ENCODE results near the gene ZNF154. TPM values are rescaled to one million over a fixed set of nuclear protein-coding genes. Genes with fewer than 3 reads are reported as not detected.

Gene ZNF154
- total and polyA plus RNA-seq, 2 experiments from 2014 or later, result 11.1 to 20.1 TPM

DNA sequence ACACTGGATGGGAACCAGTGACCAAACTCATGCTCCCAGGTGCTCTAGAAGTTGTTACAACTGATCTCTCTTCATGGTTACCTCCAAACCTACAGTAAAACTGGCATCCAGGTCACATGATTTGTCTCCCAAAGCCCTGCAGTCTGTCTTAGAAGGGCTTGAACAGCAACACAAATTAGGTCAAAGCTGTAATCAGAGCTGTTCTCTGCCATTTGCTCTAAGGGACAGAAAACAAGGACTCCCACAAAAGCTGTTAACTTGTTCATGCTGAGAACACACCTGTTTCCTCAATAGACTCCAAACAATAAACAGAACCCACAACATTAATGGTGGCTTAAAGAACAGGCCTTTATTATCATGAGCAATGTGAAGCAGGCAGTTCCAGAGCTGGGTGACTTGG, 10.4 kb upstream of the ZNF154 start:
- no peak overlapping the region for H3K4me3 ChIP-seq
- no peak for DNase-seq (ENCODE audit: low read depth in 1 of 2, low spot score in 1 of 2)
- TF ChIP-seq, protein P1, sequence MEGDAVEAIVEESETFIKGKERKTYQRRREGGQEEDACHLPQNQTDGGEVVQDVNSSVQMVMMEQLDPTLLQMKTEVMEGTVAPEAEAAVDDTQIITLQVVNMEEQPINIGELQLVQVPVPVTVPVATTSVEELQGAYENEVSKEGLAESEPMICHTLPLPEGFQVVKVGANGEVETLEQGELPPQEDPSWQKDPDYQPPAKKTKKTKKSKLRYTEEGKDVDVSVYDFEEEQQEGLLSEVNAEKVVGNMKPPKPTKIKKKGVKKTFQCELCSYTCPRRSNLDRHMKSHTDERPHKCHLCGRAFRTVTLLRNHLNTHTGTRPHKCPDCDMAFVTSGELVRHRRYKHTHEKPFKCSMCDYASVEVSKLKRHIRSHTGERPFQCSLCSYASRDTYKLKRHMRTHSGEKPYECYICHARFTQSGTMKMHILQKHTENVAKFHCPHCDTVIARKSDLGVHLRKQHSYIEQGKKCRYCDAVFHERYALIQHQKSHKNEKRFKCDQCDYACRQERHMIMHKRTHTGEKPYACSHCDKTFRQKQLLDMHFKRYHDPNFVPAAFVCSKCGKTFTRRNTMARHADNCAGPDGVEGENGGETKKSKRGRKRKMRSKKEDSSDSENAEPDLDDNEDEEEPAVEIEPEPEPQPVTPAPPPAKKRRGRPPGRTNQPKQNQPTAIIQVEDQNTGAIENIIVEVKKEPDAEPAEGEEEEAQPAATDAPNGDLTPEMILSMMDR (IDR thresholded peaks at IDR 0.05; ENCODE audit: low read depth, low read length), result no peak
- H3K9me3 ChIP-seq (ENCODE audit: low read depth), result no peaks in the 10 kb centered on the region
- H3K27ac ChIP-seq, result no peak overlapping the region
- H3K27me3 ChIP-seq, result no peaks in the 10 kb centered on the region
- H3K36me3 ChIP-seq, result peaks cover 30% of the 10 kb centered on the region
- H3K4me1 ChIP-seq (ENCODE audit: low read depth), result no peaks in the 10 kb centered on the region

DNA sequence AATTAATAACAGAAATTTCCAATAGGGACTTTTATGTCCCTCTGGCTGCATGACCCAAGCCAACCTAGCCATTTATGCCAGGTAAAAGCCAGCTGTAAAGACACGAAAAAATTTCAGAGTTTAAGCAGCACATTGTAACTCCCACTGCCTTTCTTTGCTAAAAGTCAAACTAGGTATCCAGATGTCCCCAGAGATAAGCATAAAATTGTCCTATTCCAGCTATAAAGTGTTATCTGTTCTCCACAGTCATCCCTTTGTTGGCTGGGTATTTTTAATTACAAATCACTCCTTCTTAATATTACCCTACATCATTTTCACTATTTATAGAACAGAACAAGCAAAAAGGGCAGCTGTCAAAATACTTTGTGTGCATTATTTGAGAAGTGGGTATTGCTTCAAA, 3.2 kb upstream of the ZNF154 start:
- no peaks in the 10 kb centered on the region for H3K36me3 ChIP-seq
- no peak overlapping the region for H3K27ac ChIP-seq
- H3K4me3 ChIP-seq, result no peak overlapping the region
- DNase-seq (ENCODE audit: low read depth in 1 of 2, low spot score in 1 of 2), result no peak
- H3K27me3 ChIP-seq, result no peaks in the 10 kb centered on the region
- TF ChIP-seq, protein P1 (IDR thresholded peaks at IDR 0.05; ENCODE audit: low read depth, low read length), result no peak
- H3K4me1 ChIP-seq (ENCODE audit: low read depth), result peaks cover 22% of the 10 kb centered on the region
- no peaks in the 10 kb centered on the region for H3K9me3 ChIP-seq (ENCODE audit: low read depth)

DNA sequence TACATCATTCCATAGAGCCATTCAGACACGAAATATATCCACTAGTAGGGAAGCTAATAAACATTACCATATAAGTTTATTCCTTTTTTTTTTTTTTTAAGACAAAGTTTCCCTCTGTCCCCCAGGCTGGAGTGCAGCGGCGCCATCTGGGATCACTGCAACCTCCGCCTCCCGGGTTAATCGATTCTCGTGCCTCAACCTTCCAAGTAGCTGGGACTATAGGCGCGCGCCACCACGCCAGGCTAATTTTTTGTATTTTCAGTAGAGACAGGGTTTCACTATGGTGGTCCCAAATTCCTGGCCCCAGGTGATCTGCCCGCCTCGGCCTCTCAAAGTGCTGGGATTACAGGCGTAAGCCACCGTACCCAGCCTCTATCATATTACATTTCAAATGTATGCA, 612 bp upstream of the ZNF154 start:
- Histone ChIP-seq H3K27ac (peak overlapping the region; percentile 97), H3K36me3 (no peaks in the 10 kb centered on the region), H3K4me3 (peak overlapping the region; percentile 74), H3K9me3 (ENCODE audit: low read depth) (no peaks in the 10 kb centered on the region), H3K4me1 (ENCODE audit: low read depth) (peaks cover 26% of the 10 kb centered on the region), H3K27me3 (no peaks in the 10 kb centered on the region)
- TF ChIP-seq, protein P1 (IDR thresholded peaks at IDR 0.05; ENCODE audit: low read depth, low read length), result no peak
- no peak for DNase-seq (ENCODE audit: low read depth in 1 of 2, low spot score in 1 of 2)

- TF ChIP-seq, protein P1 (IDR thresholded peaks at IDR 0.05; ENCODE audit: low read depth, low read length), result no peak
- Histone ChIP-seq H3K36me3 (peaks cover 23% of the 10 kb centered on the region), H3K4me1 (ENCODE audit: low read depth) (peaks cover 31% of the 10 kb centered on the region), H3K9me3 (ENCODE audit: low read depth) (no peaks in the 10 kb centered on the region), H3K27ac (no peak overlapping the region), H3K27me3 (no peaks in the 10 kb centered on the region), H3K4me3 (no peak overlapping the region)
- DNase-seq (ENCODE audit: low read depth in 1 of 2, low spot score in 1 of 2), result no peak
Measured at GRCh38 chr19:57706346-57706745, 2.7 kb downstream of the ZNF154 start.

GRCh38 chr19:57701625-57702024, 7.4 kb downstream of the ZNF154 start:
- no peak overlapping the region for H3K27ac ChIP-seq
- peaks cover 9% of the 10 kb centered on the region for H3K4me1 ChIP-seq (ENCODE audit: low read depth)
- peaks cover 61% of the 10 kb centered on the region for H3K36me3 ChIP-seq
- H3K4me3 ChIP-seq, result no peak overlapping the region
- no peak for DNase-seq (ENCODE audit: low read depth in 1 of 2, low spot score in 1 of 2)
- no peaks in the 10 kb centered on the region for H3K9me3 ChIP-seq (ENCODE audit: low read depth)
- H3K27me3 ChIP-seq, result no peaks in the 10 kb centered on the region
- TF ChIP-seq, protein P1 (IDR thresholded peaks at IDR 0.05; ENCODE audit: low read depth, low read length), result no peak

- H3K4me3 ChIP-seq, result no peak overlapping the region
- DNase-seq (ENCODE audit: low read depth in 1 of 2, low spot score in 1 of 2), result no peak
- no peak overlapping the region for H3K27ac ChIP-seq
- H3K27me3 ChIP-seq, result no peaks in the 10 kb centered on the region
- no peaks in the 10 kb centered on the region for H3K9me3 ChIP-seq (ENCODE audit: low read depth)
- no peaks in the 10 kb centered on the region for H3K4me1 ChIP-seq (ENCODE audit: low read depth)
- peaks cover 9% of the 10 kb centered on the region for H3K36me3 ChIP-seq
- TF ChIP-seq, protein P1 (IDR thresholded peaks at IDR 0.05; ENCODE audit: low read depth, low read length), result no peak
Measured at GRCh38 chr19:57689750-57690149, 19.3 kb downstream of the ZNF154 start.
